Endometrial microvascular endothelial cells (primary cell): ENCODE results near the gene SMARCD1. TPM values are rescaled to one million over a fixed set of nuclear protein-coding genes. Genes with fewer than 3 reads are reported as not detected.

Experiments
- in situ Hi-C: cut with HindIII; loops from 2 replicates; pipeline ENCODE4 v1.10.0; 2017; ENCODE audit warnings: low sequenced_read_pairs, low pct_unique_long_range_greater_than_20kb; ENCODE audit errors: inconsistent ontology term
- total RNA-seq: library from RNA; depleted of rRNA; stranded (reverse); fragments of >200 nt; gene quantifications from one replicate; pipeline ENCODE4 v1.2.3, GENCODE V29; 2015; ENCODE audit errors: inconsistent ontology term

Gene SMARCD1
- total RNA-seq, 1 donor from 2014 or later, result 56.8 TPM

GRCh38 chr12:50055831-50056638 lies 29.1 kb upstream of the SMARCD1 start:
- in situ Hi-C loops, result no loop called here

- in situ Hi-C loops, result no loop called here
Measured at GRCh38 chr12:50056639-50056976, 28.5 kb upstream of the SMARCD1 start.

- in situ Hi-C loops, result no loop called here
Measured at GRCh38 chr12:50057000-50057841, 27.9 kb upstream of the SMARCD1 start, which contains the start of gene ASIC1. TSS of gene ASIC1 (plus strand) at chr12:50057596. CDS start at chr12:50058767, 1,171 bp downstream.

GRCh38 chr12:50057896-50058670 lies 27.1 kb upstream of the SMARCD1 start:
- in situ Hi-C loops, result no loop called here

- in situ Hi-C loops, result no loop called here
Measured at GRCh38 chr12:50058743-50059312, 26.3 kb upstream of the SMARCD1 start.

GRCh38 chr12:50059440-50060119 lies 25.6 kb upstream of the SMARCD1 start:
- in situ Hi-C loops, result loop anchor here (10.0 kb wide), 1 partner anchor 95 kb away; the partner anchor contains the start of gene AQP5

GRCh38 chr12:50060120-50060468 lies 25.0 kb upstream of the SMARCD1 start:
- in situ Hi-C loops, result loop anchor here (10.0 kb wide), 1 partner anchor 95 kb away; the partner anchor contains the start of gene AQP5

GRCh38 chr12:50061171-50061570 lies 24.0 kb upstream of the SMARCD1 start:
- in situ Hi-C loops, result loop anchor here (10.0 kb wide), 1 partner anchor 96 kb away; the partner anchor contains the start of gene AQP5

- in situ Hi-C loops, result loop anchor here (10.0 kb wide), 1 partner anchor 97 kb away; the partner anchor contains the start of gene AQP5
Measured at GRCh38 chr12:50061946-50062686, 23.0 kb upstream of the SMARCD1 start.

- in situ Hi-C loops, result loop anchor here (10.0 kb wide), 1 partner anchor 98 kb away; the partner anchor contains the start of gene AQP5
Measured at GRCh38 chr12:50062728-50063460, 22.2 kb upstream of the SMARCD1 start.

GRCh38 chr12:50065726-50066310 lies 19.3 kb upstream of the SMARCD1 start:
- in situ Hi-C loops, result loop anchor here (10.0 kb wide), 1 partner anchor 101 kb away; the partner anchor contains the start of gene AQP5

- in situ Hi-C loops, result loop anchor here (10.0 kb wide), 1 partner anchor 102 kb away; the partner anchor contains the start of gene AQP5
Measured at GRCh38 chr12:50066402-50066801, 18.7 kb upstream of the SMARCD1 start.

- in situ Hi-C loops, result loop anchor here (10.0 kb wide), 1 partner anchor 104 kb away; the partner anchor contains the start of gene AQP5
Measured at GRCh38 chr12:50069069-50069468, 16.1 kb upstream of the SMARCD1 start.

GRCh38 chr12:50069539-50069938 lies 15.6 kb upstream of the SMARCD1 start:
- in situ Hi-C loops, result loop anchor here (10.0 kb wide), 1 partner anchor 105 kb away; the partner anchor contains the start of gene AQP5

- in situ Hi-C loops, result no loop called here
Measured at GRCh38 chr12:50070314-50071060, 14.7 kb upstream of the SMARCD1 start.
